Lower lobe of right lung (tissue), 2 donors: ENCODE results near the gene PCSK6. TPM values are rescaled to one million over a fixed set of nuclear protein-coding genes. Genes with fewer than 3 reads are reported as not detected.

Source experiments
- ATAC-seq, 2 donors: fragments of 200-7000 bp; cut with Tn5 transposase; one replicate each; pipeline ENCODE4 v1.9.1; 2020 to 2022; ENCODE audit warnings: mild to moderate bottlenecking in 2 of 2, moderate library complexity in 2 of 2
- DNase-seq: peaks from one replicate; pipeline ENCODE4 v3.0.0-alpha.2; 2020
- H3K27ac ChIP-seq: fragments of 200-600 bp; one replicate; pipeline ENCODE4 v1.8.0; 2022
- H3K27me3 ChIP-seq: fragments of 200-600 bp; one replicate; pipeline ENCODE4 v1.8.0; 2022; ENCODE audit warnings: low read depth
- H3K36me3 ChIP-seq: fragments of 200-600 bp; one replicate; pipeline ENCODE4 v1.8.0; 2022; ENCODE audit warnings: mild to moderate bottlenecking
- H3K4me1 ChIP-seq: fragments of 200-600 bp; one replicate; pipeline ENCODE4 v1.8.0; 2022
- H3K4me3 ChIP-seq: fragments of 200-600 bp; one replicate; pipeline ENCODE4 v1.8.0; 2022; ENCODE audit warnings: mild to moderate bottlenecking
- H3K9me3 ChIP-seq: fragments of 200-600 bp; one replicate; pipeline ENCODE4 v1.8.0; 2022
- intact Hi-C: fragments of 100-400 bp; cut with DNase I; formaldehyde crosslinking; loops from one replicate; pipeline ENCODE4 v1.11.0; 2022
- total RNA-seq: library from RNA; stranded (reverse); fragmentation: NEBNext Ultra II Directional; extraction: Animal tissue kit (Norgen Biotek cat#: 25700); gene quantifications from one replicate; pipeline ENCODE4 v1.2.1, GENCODE V29; 2021
- TF ChIP-seq, protein P1 (sequence below): fragments of 200-600 bp; IDR thresholded peaks from one replicate; pipeline ENCODE4 v1.8.0; 2022; ENCODE audit warnings: antibody characterized with exemption, mild to moderate bottlenecking
- donor health status: DM: no; HTN: yes; CAD: no; lungs with severe emphysema.

The PCSK6 gene
- total RNA-seq, 1 donor from 2014 or later = 12.3 TPM

DNA sequence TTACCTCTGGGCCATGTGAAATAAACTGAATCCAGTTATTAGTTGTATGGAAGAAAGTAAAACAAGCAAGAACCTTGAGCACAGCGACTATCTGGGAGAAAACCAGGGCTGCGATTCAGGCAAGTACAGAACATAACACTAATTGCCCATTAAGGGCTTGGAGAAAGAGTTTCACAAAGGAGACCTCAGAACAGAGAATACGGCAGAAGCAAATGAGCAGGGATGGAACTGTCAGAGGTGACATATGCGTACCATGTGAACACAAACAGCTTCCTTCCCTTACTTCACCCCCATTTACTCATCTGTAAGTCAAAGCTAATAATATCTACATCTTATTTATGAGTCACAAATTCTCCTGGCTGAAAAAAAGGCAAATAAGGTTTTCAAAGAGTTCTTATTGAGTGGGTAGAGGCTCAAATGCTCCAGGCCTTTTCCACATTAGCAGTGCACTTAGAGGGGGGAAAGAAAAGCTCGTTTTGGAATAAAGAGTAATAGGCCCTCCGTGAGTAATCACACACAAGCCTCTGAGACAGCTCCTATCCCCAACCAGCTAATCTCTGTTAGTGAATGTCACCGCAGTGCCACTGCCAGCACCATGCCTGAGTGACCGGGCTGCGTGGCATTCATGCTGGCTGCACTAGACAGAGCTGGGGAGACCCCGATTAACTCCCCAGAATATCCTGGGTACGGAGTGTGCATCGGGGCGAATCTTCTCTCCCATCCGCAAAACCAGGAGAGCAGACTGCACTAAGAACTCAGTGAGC is 2.6 kb downstream of the PCSK6 start:
- H3K27ac ChIP-seq = no peak overlapping the region
- intact Hi-C loops = no loop called here
- TF ChIP-seq, protein P1, sequence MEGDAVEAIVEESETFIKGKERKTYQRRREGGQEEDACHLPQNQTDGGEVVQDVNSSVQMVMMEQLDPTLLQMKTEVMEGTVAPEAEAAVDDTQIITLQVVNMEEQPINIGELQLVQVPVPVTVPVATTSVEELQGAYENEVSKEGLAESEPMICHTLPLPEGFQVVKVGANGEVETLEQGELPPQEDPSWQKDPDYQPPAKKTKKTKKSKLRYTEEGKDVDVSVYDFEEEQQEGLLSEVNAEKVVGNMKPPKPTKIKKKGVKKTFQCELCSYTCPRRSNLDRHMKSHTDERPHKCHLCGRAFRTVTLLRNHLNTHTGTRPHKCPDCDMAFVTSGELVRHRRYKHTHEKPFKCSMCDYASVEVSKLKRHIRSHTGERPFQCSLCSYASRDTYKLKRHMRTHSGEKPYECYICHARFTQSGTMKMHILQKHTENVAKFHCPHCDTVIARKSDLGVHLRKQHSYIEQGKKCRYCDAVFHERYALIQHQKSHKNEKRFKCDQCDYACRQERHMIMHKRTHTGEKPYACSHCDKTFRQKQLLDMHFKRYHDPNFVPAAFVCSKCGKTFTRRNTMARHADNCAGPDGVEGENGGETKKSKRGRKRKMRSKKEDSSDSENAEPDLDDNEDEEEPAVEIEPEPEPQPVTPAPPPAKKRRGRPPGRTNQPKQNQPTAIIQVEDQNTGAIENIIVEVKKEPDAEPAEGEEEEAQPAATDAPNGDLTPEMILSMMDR = no peak
- H3K9me3 ChIP-seq = no peaks in the 10 kb centered on the region
- H3K27me3 ChIP-seq = peaks cover 23% of the 10 kb centered on the region
- no peak for DNase-seq
- H3K36me3 ChIP-seq = no peaks in the 10 kb centered on the region
- H3K4me1 ChIP-seq = no peaks in the 10 kb centered on the region
- no peak overlapping the region for H3K4me3 ChIP-seq
- ATAC-seq = no peak

DNA sequence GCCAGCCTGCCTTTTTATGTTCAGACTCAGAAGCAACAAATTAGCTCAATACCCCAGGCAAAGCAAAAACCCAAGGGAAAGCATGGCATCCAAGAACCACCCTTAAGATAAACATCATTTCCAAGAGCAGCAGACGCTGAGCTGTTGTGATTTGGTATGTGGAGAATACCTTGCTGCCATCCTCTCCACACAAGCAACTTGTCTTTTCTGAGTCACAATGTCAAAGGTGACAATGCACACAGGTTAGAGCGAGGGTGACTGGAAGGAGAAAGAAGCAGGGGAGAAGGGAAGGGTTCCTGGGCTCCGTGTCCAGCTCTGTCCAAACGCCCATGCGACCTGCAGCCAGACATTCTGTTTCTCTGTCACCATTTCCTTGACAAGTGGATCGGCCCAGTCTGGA is 6.0 kb downstream of the PCSK6 start:
- no peak for ATAC-seq
- H3K4me1 ChIP-seq = no peaks in the 10 kb centered on the region
- no peak overlapping the region for H3K27ac ChIP-seq
- H3K9me3 ChIP-seq = no peaks in the 10 kb centered on the region
- peaks cover 12% of the 10 kb centered on the region for H3K27me3 ChIP-seq
- no peaks in the 10 kb centered on the region for H3K36me3 ChIP-seq
- no peak overlapping the region for H3K4me3 ChIP-seq
- intact Hi-C loops = no loop called here
- TF ChIP-seq, protein P1 = no peak
- DNase-seq = no peak

GRCh38 chr15:101482526-101483371 is 6.8 kb downstream of the PCSK6 start:
- ATAC-seq (no peak), DNase-seq (no peak)
- H3K27ac ChIP-seq = no peak overlapping the region
- H3K4me3 ChIP-seq = no peak overlapping the region
- peaks cover 9% of the 10 kb centered on the region for H3K27me3 ChIP-seq
- intact Hi-C loops = no loop called here
- no peaks in the 10 kb centered on the region for H3K4me1 ChIP-seq
- TF ChIP-seq, protein P1 = no peak
- H3K9me3 ChIP-seq = no peaks in the 10 kb centered on the region
- no peaks in the 10 kb centered on the region for H3K36me3 ChIP-seq

- H3K4me1 ChIP-seq = no peaks in the 10 kb centered on the region
- DNase-seq (no peak), ATAC-seq (no peak)
- TF ChIP-seq, protein P1 = no peak
- intact Hi-C loops = no loop called here
- no peaks in the 10 kb centered on the region for H3K36me3 ChIP-seq
- H3K27ac ChIP-seq = no peak overlapping the region
- H3K27me3 ChIP-seq = peaks cover 6% of the 10 kb centered on the region
- H3K9me3 ChIP-seq = no peaks in the 10 kb centered on the region
- no peak overlapping the region for H3K4me3 ChIP-seq
Measured at GRCh38 chr15:101481917-101482525, 7.5 kb downstream of the PCSK6 start.

GRCh38 chr15:101481381-101481705 is 8.2 kb downstream of the PCSK6 start:
- TF ChIP-seq, protein P1 = no peak
- Histone ChIP-seq H3K4me3 (no peak overlapping the region), H3K27me3 (peaks cover 5% of the 10 kb centered on the region), H3K9me3 (no peaks in the 10 kb centered on the region), H3K4me1 (no peaks in the 10 kb centered on the region), H3K27ac (no peak overlapping the region), H3K36me3 (no peaks in the 10 kb centered on the region)
- ATAC-seq (no peak), DNase-seq (no peak)
- intact Hi-C loops = no loop called here
